Measurements from ENCODE around the gene GPRASP2.

DNA sequence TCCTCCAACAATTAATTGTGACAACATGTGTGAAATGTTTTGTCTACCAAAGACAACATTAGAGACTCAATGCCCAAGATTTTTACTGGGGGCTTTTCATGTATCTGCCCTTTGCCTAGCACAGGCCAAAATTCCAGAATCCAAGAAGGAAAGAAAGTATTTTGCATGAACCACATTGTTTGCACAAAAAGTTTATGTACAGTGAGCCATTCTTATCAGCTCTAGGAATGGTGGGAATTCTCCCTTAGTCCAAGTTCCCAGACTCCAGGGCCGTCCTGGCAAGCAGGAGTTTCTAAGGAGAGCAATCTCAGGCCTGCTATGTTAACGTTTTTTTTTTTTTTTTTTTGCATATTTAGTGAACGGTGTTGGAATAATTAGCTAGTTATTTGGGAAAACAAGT, 39.4 kb upstream of the GPRASP2 start:
- TF ChIP-seq, protein P1, sequence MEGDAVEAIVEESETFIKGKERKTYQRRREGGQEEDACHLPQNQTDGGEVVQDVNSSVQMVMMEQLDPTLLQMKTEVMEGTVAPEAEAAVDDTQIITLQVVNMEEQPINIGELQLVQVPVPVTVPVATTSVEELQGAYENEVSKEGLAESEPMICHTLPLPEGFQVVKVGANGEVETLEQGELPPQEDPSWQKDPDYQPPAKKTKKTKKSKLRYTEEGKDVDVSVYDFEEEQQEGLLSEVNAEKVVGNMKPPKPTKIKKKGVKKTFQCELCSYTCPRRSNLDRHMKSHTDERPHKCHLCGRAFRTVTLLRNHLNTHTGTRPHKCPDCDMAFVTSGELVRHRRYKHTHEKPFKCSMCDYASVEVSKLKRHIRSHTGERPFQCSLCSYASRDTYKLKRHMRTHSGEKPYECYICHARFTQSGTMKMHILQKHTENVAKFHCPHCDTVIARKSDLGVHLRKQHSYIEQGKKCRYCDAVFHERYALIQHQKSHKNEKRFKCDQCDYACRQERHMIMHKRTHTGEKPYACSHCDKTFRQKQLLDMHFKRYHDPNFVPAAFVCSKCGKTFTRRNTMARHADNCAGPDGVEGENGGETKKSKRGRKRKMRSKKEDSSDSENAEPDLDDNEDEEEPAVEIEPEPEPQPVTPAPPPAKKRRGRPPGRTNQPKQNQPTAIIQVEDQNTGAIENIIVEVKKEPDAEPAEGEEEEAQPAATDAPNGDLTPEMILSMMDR (IDR thresholded peaks at IDR 0.05 in 4 of 5, conservative IDR thresholded peaks at IDR 0.05 in 1 of 5) = no peak
- TF ChIP-seq POLR2A (IDR thresholded peaks at IDR 0.05) = no peak

Measured in gastrocnemius medialis (tissue), 4 donors.